Mesendoderm (in vitro differentiated cells): Measurements from ENCODE around the gene FGF7. TPM values are rescaled to one million over a fixed set of nuclear protein-coding genes. Genes with fewer than 3 reads are reported as not detected.

ENCODE experiments used
- DNase-seq: peaks from one replicate; pipeline ENCODE4 v3.0.0; 2013
- H2AK5ac ChIP-seq: 2 replicates; pipeline ENCODE4 v1.6.1; 2013; ENCODE audit warnings: low read length, inconsistent platforms
- H2BK120ac ChIP-seq: 2 replicates; pipeline ENCODE4 v1.6.1; 2013; ENCODE audit warnings: low read depth, mild to moderate bottlenecking, low read length, moderate library complexity, mixed read lengths
- H2BK15ac ChIP-seq: replicated peaks from 2 replicates; pipeline ENCODE4 v1.6.1; 2013; ENCODE audit warnings: low read depth, mild to moderate bottlenecking, moderate library complexity
- H2BK5ac ChIP-seq: 2 replicates; pipeline ENCODE4 v1.6.1; 2013; ENCODE audit warnings: low read length, inconsistent platforms
- H3K18ac ChIP-seq: 2 replicates; pipeline ENCODE4 v1.6.1; 2013; ENCODE audit warnings: mild to moderate bottlenecking, low read length, mixed read lengths
- H3K23ac ChIP-seq: one replicate; pipeline ENCODE4 v1.6.1; 2013; ENCODE audit warnings: low read length
- H3K27ac ChIP-seq: 2 replicates; pipeline ENCODE4 v1.5.1; 2013; ENCODE audit warnings: low read depth, mild to moderate bottlenecking, inconsistent platforms, low read length, moderate library complexity
- H3K27me3 ChIP-seq: 2 replicates; pipeline ENCODE4 v1.6.1; 2013; ENCODE audit warnings: low read length, control low read depth, mild to moderate bottlenecking, inconsistent platforms; ENCODE audit not compliant: insufficient read depth, poor library complexity
- H3K36me3 ChIP-seq: 2 replicates; pipeline ENCODE4 v1.6.1; 2013; ENCODE audit warnings: low read length, inconsistent platforms; ENCODE audit not compliant: control insufficient read depth, insufficient read depth
- H3K4ac ChIP-seq: one replicate; pipeline ENCODE4 v1.6.1; 2013; ENCODE audit warnings: low read depth, mild to moderate bottlenecking, low read length, moderate library complexity
- H3K4me1 ChIP-seq: 2 replicates; pipeline ENCODE4 v1.6.1; 2013; ENCODE audit warnings: low read depth, low read length, inconsistent platforms; ENCODE audit not compliant: control insufficient read depth
- H3K4me2 ChIP-seq: 2 replicates; pipeline ENCODE4 v1.6.1; 2013; ENCODE audit warnings: low read length
- H3K4me3 ChIP-seq: 2 replicates; pipeline ENCODE4 v1.5.1; 2013; ENCODE audit warnings: mild to moderate bottlenecking, low read length
- H3K56ac ChIP-seq: one replicate; pipeline ENCODE4 v1.6.1; 2013; ENCODE audit warnings: low read length
- H3K79me1 ChIP-seq: 2 replicates; pipeline ENCODE4 v1.6.1; 2013; ENCODE audit warnings: low read length, inconsistent platforms
- H3K79me2 ChIP-seq: 2 replicates; pipeline ENCODE4 v1.6.1; 2013; ENCODE audit warnings: mild to moderate bottlenecking, low read length; ENCODE audit not compliant: control insufficient read depth, insufficient read depth
- H3K9ac ChIP-seq: 2 replicates; pipeline ENCODE4 v1.6.1; 2013; ENCODE audit warnings: low read length, inconsistent platforms
- H4K5ac ChIP-seq: one replicate; pipeline ENCODE4 v1.6.1; 2013; ENCODE audit warnings: low read length
- H4K8ac ChIP-seq: one replicate; pipeline ENCODE4 v1.6.1; 2013; ENCODE audit warnings: low read depth, mild to moderate bottlenecking, control low read depth, low read length, moderate library complexity
- whole genome bisulfite sequencing: extraction: QIAGEN DNeasy Blood & Tissue Kit; methylation state at CpG from one replicate; pipeline ENCODE4 v1.1.7; 2013; ENCODE audit warnings: low lambda C conversion rate, missing lambda C conversion rate; ENCODE audit not compliant: insufficient coverage; ENCODE audit errors: extremely low coverage; 5-methylcytosine and 5-hydroxymethylcytosine counted together
- polyA plus RNA-seq, 2 experiments: library from polyadenylated mRNA; stranded (reverse); fragments of 200-250 nt; gene quantifications; one replicate each; pipeline ENCODE4 v1.2.3, GENCODE V29; 2013

Gene FGF7, protein sequence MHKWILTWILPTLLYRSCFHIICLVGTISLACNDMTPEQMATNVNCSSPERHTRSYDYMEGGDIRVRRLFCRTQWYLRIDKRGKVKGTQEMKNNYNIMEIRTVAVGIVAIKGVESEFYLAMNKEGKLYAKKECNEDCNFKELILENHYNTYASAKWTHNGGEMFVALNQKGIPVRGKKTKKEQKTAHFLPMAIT
- 0.11 TPM for polyA plus RNA-seq (2013, experiment 1 of 2)
- 0.10 TPM for polyA plus RNA-seq (2013, experiment 2 of 2)

DNA sequence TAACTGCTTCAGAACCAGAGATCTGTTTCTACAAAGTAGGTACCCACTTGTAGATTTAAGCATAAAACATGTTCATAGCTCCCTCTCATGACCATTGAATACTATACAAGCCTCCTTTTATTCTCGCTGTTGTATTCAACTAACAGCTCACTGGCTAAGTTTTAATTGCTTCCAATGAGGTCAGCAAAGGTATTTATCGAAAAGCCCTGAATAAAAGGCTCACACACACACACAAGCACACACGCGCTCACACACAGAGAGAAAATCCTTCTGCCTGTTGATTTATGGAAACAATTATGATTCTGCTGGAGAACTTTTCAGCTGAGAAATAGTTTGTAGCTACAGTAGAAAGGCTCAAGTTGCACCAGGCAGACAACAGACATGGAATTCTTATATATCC lies at the start of gene FGF7:
Gene FGF7 (plus strand): TSS at position 222 of the 400 bp plus-strand sequence. CDS start 1,056 bp downstream, outside the sequence.
- no peak within 1 kb of the TSS for H3K4ac ChIP-seq
- no peak within 1 kb of the TSS for H3K27ac ChIP-seq
- no CpG with 5 or more reads among the region's 4 CpGs for WGBS

DNA sequence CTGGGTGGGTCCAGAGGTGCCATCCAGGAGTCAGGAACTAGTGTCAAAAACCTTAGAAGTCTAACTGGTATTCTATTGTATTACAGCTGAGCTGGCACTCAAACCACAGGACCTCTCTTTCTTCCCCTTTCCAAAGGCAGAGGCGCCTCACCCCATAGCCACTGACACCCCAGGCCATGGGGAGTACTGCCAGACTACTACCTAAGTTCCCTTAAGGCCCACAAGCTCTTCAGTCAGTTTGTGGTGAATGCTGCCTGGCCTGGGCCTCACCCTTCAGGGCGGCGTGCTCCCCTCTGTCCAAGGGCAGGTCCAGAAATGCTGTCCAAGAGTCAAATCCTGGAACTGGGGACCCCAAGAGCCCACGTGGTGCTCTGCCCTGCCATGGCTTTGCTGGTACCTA lies 43.0 kb upstream of the FGF7 start:
- Histone ChIP-seq H3K18ac (no peak overlapping the region), H4K8ac (no peak overlapping the region), H3K4me1 (no peaks in the 10 kb centered on the region), H3K9ac (no peak overlapping the region), H4K5ac (no peak overlapping the region), H3K27ac (no peak overlapping the region), H3K23ac (no peak overlapping the region), H3K27me3 (no peaks in the 10 kb centered on the region), H2BK5ac (no peak overlapping the region), H3K4me3 (no peak overlapping the region), H2BK120ac (no peak overlapping the region), H3K79me2 (no peaks in the 10 kb centered on the region), H3K36me3 (no peaks in the 10 kb centered on the region), H3K4ac (peak overlapping the region; percentile 63), H2AK5ac (no peak overlapping the region), H3K56ac (peak overlapping the region; percentile 6), H3K4me2 (no peak overlapping the region), H3K79me1 (no peaks in the 10 kb centered on the region), H2BK15ac (no peak overlapping the region)
- no CpG with 5 or more reads among the region's 4 CpGs for WGBS
- DNase-seq: no peak

More for the DNA sequence above, at the start of gene FGF7:
- Histone ChIP-seq H2BK120ac (no peak within 1 kb of the TSS), H2AK5ac (no peak within 1 kb of the TSS), H4K8ac (no peak within 1 kb of the TSS), H3K9ac (no peak within 1 kb of the TSS), H3K79me1 (no peaks in the 10 kb centered on the region), H3K4me1 (peaks cover 3% of the 10 kb centered on the region), H2BK5ac (no peak within 1 kb of the TSS), H4K5ac (no peak within 1 kb of the TSS), H3K36me3 (no peaks in the 10 kb centered on the region), H3K18ac (no peak within 1 kb of the TSS), H3K79me2 (no peaks in the 10 kb centered on the region), H3K4me2 (no peak within 1 kb of the TSS), H3K23ac (no peak within 1 kb of the TSS), H3K4me3 (no peak within 1 kb of the TSS), H2BK15ac (no peak within 1 kb of the TSS), H3K27me3 (no peaks in the 10 kb centered on the region), H3K56ac (no peak within 1 kb of the TSS)
- DNase-seq: peak; percentile 30

GRCh38 chr15:49380912-49381311 lies 42.1 kb upstream of the FGF7 start:
- H3K9ac ChIP-seq: no peak overlapping the region
- H3K18ac ChIP-seq: no peak overlapping the region
- H4K8ac ChIP-seq: no peak overlapping the region
- H3K4ac ChIP-seq: no peak overlapping the region
- no peaks in the 10 kb centered on the region for H3K4me1 ChIP-seq
- no peak overlapping the region for H2BK120ac ChIP-seq
- H3K79me2 ChIP-seq: no peaks in the 10 kb centered on the region
- no peak overlapping the region for H4K5ac ChIP-seq
- peak; percentile 90 for DNase-seq
- H3K79me1 ChIP-seq: no peaks in the 10 kb centered on the region
- no peak overlapping the region for H2AK5ac ChIP-seq
- H3K4me2 ChIP-seq: no peak overlapping the region
- H3K27me3 ChIP-seq: no peaks in the 10 kb centered on the region
- no peak overlapping the region for H3K23ac ChIP-seq
- no peak overlapping the region for H2BK15ac ChIP-seq
- WGBS: no CpG with 5 or more reads among the region's 5 CpGs
- no peak overlapping the region for H2BK5ac ChIP-seq
- no peak overlapping the region for H3K56ac ChIP-seq
- H3K36me3 ChIP-seq: no peaks in the 10 kb centered on the region
- no peak overlapping the region for H3K27ac ChIP-seq
- no peak overlapping the region for H3K4me3 ChIP-seq

- no peak overlapping the region for H3K4me2 ChIP-seq
These were observed 40.6 kb upstream of the FGF7 start for GRCh38 chr15:49382394-49382793.

GRCh38 chr15:49383266-49383665 lies 39.8 kb upstream of the FGF7 start:
- H3K23ac ChIP-seq: no peak overlapping the region
- H3K36me3 ChIP-seq: no peaks in the 10 kb centered on the region
- H3K9ac ChIP-seq: no peak overlapping the region
- H3K4me2 ChIP-seq: no peak overlapping the region
- no peak overlapping the region for H4K8ac ChIP-seq
- H3K18ac ChIP-seq: no peak overlapping the region
- no peak overlapping the region for H3K4me3 ChIP-seq
- no peak overlapping the region for H2AK5ac ChIP-seq
- no peak overlapping the region for H2BK15ac ChIP-seq
- no peak for DNase-seq
- H3K4ac ChIP-seq: no peak overlapping the region
- no peaks in the 10 kb centered on the region for H3K27me3 ChIP-seq
- H4K5ac ChIP-seq: no peak overlapping the region
- WGBS: no CpG with 5 or more reads among the region's 1 CpG
- H3K79me1 ChIP-seq: no peaks in the 10 kb centered on the region
- no peak overlapping the region for H3K27ac ChIP-seq
- no peaks in the 10 kb centered on the region for H3K79me2 ChIP-seq
- no peak overlapping the region for H2BK5ac ChIP-seq
- H3K56ac ChIP-seq: no peak overlapping the region
- H2BK120ac ChIP-seq: no peak overlapping the region
- H3K4me1 ChIP-seq: no peaks in the 10 kb centered on the region

More at GRCh38 chr15:49382394-49382793, 40.6 kb upstream of the FGF7 start:
- Histone ChIP-seq H3K79me2 (no peaks in the 10 kb centered on the region), H3K23ac (no peak overlapping the region), H4K5ac (no peak overlapping the region), H3K4me1 (no peaks in the 10 kb centered on the region), H3K27me3 (no peaks in the 10 kb centered on the region), H3K27ac (no peak overlapping the region), H4K8ac (no peak overlapping the region), H2BK5ac (no peak overlapping the region), H3K9ac (no peak overlapping the region), H3K18ac (no peak overlapping the region), H2BK15ac (no peak overlapping the region), H3K4me3 (no peak overlapping the region), H2AK5ac (no peak overlapping the region), H3K56ac (no peak overlapping the region), H3K79me1 (no peaks in the 10 kb centered on the region), H2BK120ac (no peak overlapping the region), H3K36me3 (no peaks in the 10 kb centered on the region), H3K4ac (no peak overlapping the region)
- peak; percentile 8 for DNase-seq

GRCh38 chr15:49387471-49387870 lies 35.6 kb upstream of the FGF7 start:
- no CpG with 5 or more reads among the region's 2 CpGs for WGBS
- Histone ChIP-seq H3K4me1 (no peaks in the 10 kb centered on the region), H3K79me2 (no peaks in the 10 kb centered on the region), H2BK120ac (no peak overlapping the region), H2BK15ac (no peak overlapping the region), H3K18ac (no peak overlapping the region), H3K4ac (no peak overlapping the region), H3K56ac (no peak overlapping the region), H2AK5ac (no peak overlapping the region), H3K27ac (no peak overlapping the region), H3K4me2 (no peak overlapping the region), H3K79me1 (no peaks in the 10 kb centered on the region), H3K23ac (no peak overlapping the region), H3K4me3 (no peak overlapping the region), H3K27me3 (no peaks in the 10 kb centered on the region), H4K8ac (no peak overlapping the region), H3K9ac (no peak overlapping the region), H2BK5ac (no peak overlapping the region), H4K5ac (no peak overlapping the region), H3K36me3 (no peaks in the 10 kb centered on the region)
- DNase-seq: no peak
